Thyroid gland (tissue), 4 donors: Measurements from ENCODE around the gene MATK.

Source experiments
- CTCF ChIP-seq, 6 experiments: fragments of 200-600 bp in 3 of 6; fragments of 450-650 bp in 3 of 6; sonication (generic) in 3 of 6; IDR thresholded peaks; one replicate each; pipeline ENCODE4 v1.5.1; 2016 to 2019; ENCODE audit warnings: antibody characterized with exemption in 6 of 6, mild to moderate bottlenecking in 2 of 6, inconsistent platforms in 1 of 6, moderate library complexity in 1 of 6
- POLR2A ChIP-seq, 2 donors: fragments of 450-650 bp; IDR thresholded peaks; one replicate each; pipeline ENCODE4 v1.6.1; 2017; ENCODE audit warnings: antibody characterized with exemption in 2 of 2, mild to moderate bottlenecking in 2 of 2, moderate library complexity in 1 of 2

- TF ChIP-seq CTCF (IDR thresholded peaks at IDR 0.05) (no peak), POLR2A (IDR thresholded peaks at IDR 0.05) (no peak)
These were observed 30.5 kb upstream of the MATK start for GRCh38 chr19:3816566-3817218.
